Measurements from ENCODE around the gene HEMGN.

DNA sequence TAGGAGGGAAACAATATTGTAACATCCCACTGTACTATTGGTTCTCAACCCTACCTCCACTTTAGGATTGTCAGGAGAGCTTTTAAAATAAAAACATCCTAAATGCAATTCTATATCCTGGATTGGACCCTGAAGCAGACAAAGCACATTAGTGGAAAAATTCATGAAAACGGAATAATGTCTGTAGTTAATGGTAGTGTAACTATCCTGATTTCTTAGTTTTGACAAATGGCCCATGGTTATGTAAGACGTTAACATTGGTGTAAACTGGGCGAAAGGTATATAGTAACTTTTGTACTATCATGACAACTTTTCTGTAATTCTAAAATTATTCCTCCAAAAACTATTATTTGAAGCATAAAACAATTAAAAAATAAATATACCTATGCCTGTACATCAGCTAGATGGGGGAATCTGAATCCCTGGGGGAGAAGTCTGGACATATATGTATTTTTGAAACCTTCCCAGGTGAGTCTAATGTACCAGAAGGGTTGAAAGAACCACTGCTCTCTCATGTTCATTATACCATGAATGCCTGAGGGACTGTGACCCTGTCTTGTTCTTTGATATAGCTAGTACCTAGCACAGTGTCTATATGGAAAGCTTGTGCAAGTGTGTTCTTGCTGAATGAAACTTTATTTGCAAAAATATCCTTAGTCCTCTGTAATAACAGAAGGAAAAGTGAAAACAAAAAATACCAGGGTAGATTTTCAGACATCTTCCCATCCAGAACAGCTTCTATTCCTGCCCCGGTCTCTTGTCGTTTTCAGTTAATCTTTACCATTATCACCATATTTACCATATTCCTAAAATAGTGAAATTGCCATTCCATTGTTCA is 12.3 kb downstream of the HEMGN start:
- TF ChIP-seq CTCF (IDR thresholded peaks at IDR 0.05; ENCODE audit: low read length) (no peak), EZH2 (optimal IDR thresholded peaks at IDR 0.05; ENCODE audit: low read depth, low read length) (no peak)
